BE2C (cell line): ENCODE results near the gene CBLC.
A peak's percentile ranks its signal among the peaks of the same experiment; 100 is the strongest.

Experiments
- DNase-seq: peaks from one replicate; pipeline ENCODE4 v3.0.0-alpha.2; 2020
- H3K27me3 ChIP-seq: fragments of 250-450 bp; sonication (Bioruptor Pico); 2 replicates; pipeline ENCODE4 v1.5.1; 2020; ENCODE audit warnings: mild to moderate bottlenecking
- H3K36me3 ChIP-seq: fragments of 250-450 bp; sonication (Bioruptor Pico); 2 replicates; pipeline ENCODE4 v1.5.1; 2020; ENCODE audit warnings: mild to moderate bottlenecking
- H3K4me1 ChIP-seq: fragments of 250-450 bp; sonication (Bioruptor Pico); 2 replicates; pipeline ENCODE4 v1.5.1; 2020
- H3K4me3 ChIP-seq: 2 replicates; pipeline ENCODE4 v1.5.1; 2011; ENCODE audit warnings: low read depth, low read length
- H3K9me3 ChIP-seq: fragments of 250-450 bp; sonication (Bioruptor Pico); 2 replicates; pipeline ENCODE4 v1.5.1; 2020
- CTCF ChIP-seq: IDR thresholded peaks from 2 replicates; pipeline ENCODE4 v1.5.1; 2012; ENCODE audit warnings: mild to moderate bottlenecking, low read depth, low read length

The CBLC gene

GRCh38 chr19:44740351-44740824, 37.3 kb upstream of the CBLC start:
- TF ChIP-seq CTCF: 0 out of 2 replicates have a peak, but pooled peaks have one; percentile 13
- H3K4me3 ChIP-seq: no peak overlapping the region
- H3K36me3 ChIP-seq: no peaks in the 10 kb centered on the region
- H3K9me3 ChIP-seq: no peaks in the 10 kb centered on the region
- no peaks in the 10 kb centered on the region for H3K27me3 ChIP-seq
- DNase-seq: no peak
- peaks cover 15% of the 10 kb centered on the region for H3K4me1 ChIP-seq

- H3K4me3 ChIP-seq: no peak overlapping the region
- no peaks in the 10 kb centered on the region for H3K9me3 ChIP-seq
- TF ChIP-seq CTCF: no peak
- no peak for DNase-seq
- no peaks in the 10 kb centered on the region for H3K36me3 ChIP-seq
- H3K27me3 ChIP-seq: no peaks in the 10 kb centered on the region
- H3K4me1 ChIP-seq: peaks cover 15% of the 10 kb centered on the region
These were observed 36.4 kb upstream of the CBLC start for GRCh38 chr19:44741258-44741731.

GRCh38 chr19:44741841-44742329, 35.8 kb upstream of the CBLC start:
- Histone ChIP-seq H3K9me3 (no peaks in the 10 kb centered on the region), H3K27me3 (no peaks in the 10 kb centered on the region), H3K4me1 (peaks cover 15% of the 10 kb centered on the region), H3K4me3 (no peak overlapping the region), H3K36me3 (no peaks in the 10 kb centered on the region)
- peak; percentile 97 for DNase-seq
- TF ChIP-seq CTCF: no peak

GRCh38 chr19:44742330-44743061, 35.2 kb upstream of the CBLC start:
- TF ChIP-seq CTCF: no peak

GRCh38 chr19:44744871-44745332, 32.8 kb upstream of the CBLC start:
- no peaks in the 10 kb centered on the region for H3K27me3 ChIP-seq
- DNase-seq: no peak
- H3K9me3 ChIP-seq: no peaks in the 10 kb centered on the region
- no peaks in the 10 kb centered on the region for H3K36me3 ChIP-seq
- no peak for TF ChIP-seq CTCF
- peaks cover 15% of the 10 kb centered on the region for H3K4me1 ChIP-seq
- no peak overlapping the region for H3K4me3 ChIP-seq

More at GRCh38 chr19:44742330-44743061, 35.2 kb upstream of the CBLC start:
- Histone ChIP-seq H3K4me1 (peaks cover 15% of the 10 kb centered on the region), H3K9me3 (no peaks in the 10 kb centered on the region), H3K27me3 (no peaks in the 10 kb centered on the region), H3K4me3 (no peak overlapping the region), H3K36me3 (no peaks in the 10 kb centered on the region)
- no peak for DNase-seq

GRCh38 chr19:44745341-44745831, 32.3 kb upstream of the CBLC start:
- peaks cover 15% of the 10 kb centered on the region for H3K4me1 ChIP-seq
- no peak overlapping the region for H3K4me3 ChIP-seq
- peak; percentile 42 for DNase-seq
- no peaks in the 10 kb centered on the region for H3K9me3 ChIP-seq
- H3K36me3 ChIP-seq: no peaks in the 10 kb centered on the region
- no peak for TF ChIP-seq CTCF
- no peaks in the 10 kb centered on the region for H3K27me3 ChIP-seq
